Ureter (tissue), 1 donor: Measurements from ENCODE around the gene CD81. TPM values are rescaled to one million over a fixed set of nuclear protein-coding genes. Genes with fewer than 3 reads are reported as not detected.
"Not testable (repeated sequence)": the region's sequence is repeated elsewhere in the genome, so short reads cannot be mapped to it uniquely, and the experiment has no call there.

Source experiments
- DNase-seq: peaks from one replicate; pipeline ENCODE4 v3.0.0-alpha.2; 2020; ENCODE audit warnings: low spot score
- total RNA-seq: library from RNA; stranded (reverse); gene quantifications from one replicate; pipeline ENCODE4 v1.2.4, GENCODE V29; 2023
- donor health status: DM: yes; HTN: yes; CAD: no.

Gene CD81, protein sequence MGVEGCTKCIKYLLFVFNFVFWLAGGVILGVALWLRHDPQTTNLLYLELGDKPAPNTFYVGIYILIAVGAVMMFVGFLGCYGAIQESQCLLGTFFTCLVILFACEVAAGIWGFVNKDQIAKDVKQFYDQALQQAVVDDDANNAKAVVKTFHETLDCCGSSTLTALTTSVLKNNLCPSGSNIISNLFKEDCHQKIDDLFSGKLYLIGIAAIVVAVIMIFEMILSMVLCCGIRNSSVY
- total RNA-seq: 831 TPM

GRCh38 chr11:2376751-2377451 is at the start of gene CD81:
Gene CD81, plus strand, starts transcription at chr11:2377310. Its CDS starts 240 bp downstream, at chr11:2377550.
- DNase-seq: peak; percentile 65

GRCh38 chr11:2328021-2328420 is 49.1 kb upstream of the CD81 start:
- DNase-seq: no peak

- DNase-seq: no peak
Observed at GRCh38 chr11:2328656-2329354, 48.3 kb upstream of the CD81 start.

GRCh38 chr11:2329551-2329950 is 47.6 kb upstream of the CD81 start:
- DNase-seq: no peak

DNA sequence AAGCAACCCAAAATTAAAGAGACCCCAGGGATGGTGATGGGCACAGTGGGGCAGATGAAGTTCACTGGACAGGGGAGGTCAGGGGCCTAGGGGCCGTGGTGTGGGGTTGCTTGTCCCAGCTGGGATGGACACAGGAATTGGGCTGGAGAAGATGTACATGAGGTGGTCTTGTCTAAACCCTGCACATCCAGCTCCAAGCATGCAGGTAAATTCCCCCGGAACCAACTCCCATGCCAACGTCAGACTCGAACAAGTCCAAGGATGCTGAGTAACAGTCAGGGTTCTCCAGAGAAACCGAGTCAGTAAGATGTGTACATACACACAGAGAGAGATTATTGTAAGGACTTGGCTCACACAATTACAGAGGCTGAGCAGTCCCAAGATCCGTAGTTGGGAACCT is 46.4 kb upstream of the CD81 start:
- no peak for DNase-seq

GRCh38 chr11:2331404-2331803 is 45.7 kb upstream of the CD81 start:
- DNase-seq: no peak

GRCh38 chr11:2332569-2332968 is 44.5 kb upstream of the CD81 start:
- not testable (repeated sequence) for DNase-seq

- not testable (repeated sequence) for DNase-seq
Observed at GRCh38 chr11:2333486-2334205, 43.5 kb upstream of the CD81 start.

- not testable (repeated sequence) for DNase-seq
Observed at GRCh38 chr11:2335286-2335685, 41.8 kb upstream of the CD81 start.

DNA sequence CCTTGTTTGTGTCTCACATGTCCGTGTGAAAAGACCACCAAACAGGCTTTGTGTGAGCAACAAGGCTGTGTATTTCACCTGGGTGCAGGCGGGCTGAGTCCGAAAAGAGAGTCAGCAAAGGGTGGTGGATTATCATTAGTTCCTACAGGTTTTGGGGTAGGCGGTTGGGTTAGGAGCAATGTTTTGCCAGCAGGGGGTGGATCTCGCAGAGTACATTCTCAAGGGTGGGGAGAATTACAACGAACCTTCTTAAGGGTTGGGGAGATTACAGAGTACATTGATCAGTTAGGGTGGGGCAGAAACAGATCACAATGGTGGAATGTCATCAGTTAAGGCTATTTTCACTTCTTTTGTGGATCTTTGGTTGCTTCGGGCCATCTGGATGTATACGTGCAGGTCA is 38.4 kb upstream of the CD81 start:
- not testable (repeated sequence) for DNase-seq

GRCh38 chr11:2342557-2342956 is 34.6 kb upstream of the CD81 start:
- DNase-seq: no peak

DNA sequence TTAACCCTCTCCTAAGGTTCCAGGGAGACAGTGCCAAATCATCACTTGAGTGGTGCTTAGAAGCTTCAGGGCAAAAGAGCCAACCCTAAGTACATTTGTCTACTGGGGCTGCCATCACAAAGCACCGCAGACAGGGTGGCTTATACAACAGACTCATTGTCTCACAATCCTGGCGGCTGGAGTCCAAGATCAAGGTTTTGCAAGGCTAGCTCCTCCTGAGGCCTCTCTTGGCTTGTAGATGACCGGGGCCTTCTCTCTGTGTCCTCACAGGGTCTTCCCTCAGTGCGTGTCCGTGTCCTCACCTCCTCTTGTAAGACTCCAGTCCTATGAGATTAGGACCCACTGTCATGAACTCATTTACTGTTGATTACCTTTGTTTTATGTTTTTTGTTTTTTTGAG is 34.1 kb upstream of the CD81 start:
- no peak for DNase-seq

DNA sequence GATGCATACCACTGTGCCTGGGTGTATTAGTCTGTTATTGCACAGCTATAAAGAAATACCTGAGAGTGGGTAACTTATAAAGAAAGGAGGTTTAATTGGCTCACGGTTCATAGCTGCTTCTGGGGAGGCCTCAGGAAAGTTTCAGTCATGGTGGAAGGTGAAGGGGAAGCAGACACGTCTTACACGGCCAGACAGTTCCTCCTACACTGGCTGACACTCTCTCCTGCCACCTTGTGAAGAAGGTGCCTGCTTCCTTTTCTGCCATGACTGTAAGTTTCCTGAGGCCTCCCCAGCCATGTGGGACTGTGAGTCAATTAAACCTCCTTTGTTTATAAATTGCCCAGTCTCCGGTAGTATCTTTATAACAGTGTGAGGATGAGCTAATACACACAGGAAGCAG is 33.6 kb upstream of the CD81 start:
- no peak for DNase-seq

DNA sequence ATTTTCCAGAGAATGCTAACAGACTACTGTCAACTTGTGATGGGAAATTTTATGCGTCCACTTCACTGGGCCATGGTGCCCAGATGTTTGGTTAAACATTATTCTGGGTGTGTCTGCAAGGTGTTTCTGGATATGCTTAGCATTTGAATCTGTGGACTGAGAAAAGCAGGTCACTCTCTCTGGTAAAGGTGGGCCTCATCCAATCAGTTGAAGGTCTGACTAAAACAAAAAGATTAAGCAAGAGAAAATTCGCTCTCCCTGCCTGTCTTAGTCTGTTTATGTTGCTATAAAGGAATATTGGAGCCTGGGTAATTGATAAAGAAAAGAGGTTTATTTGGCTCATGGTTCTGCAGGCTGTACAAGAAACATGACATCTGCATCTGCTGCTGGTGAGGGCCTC is 32.1 kb upstream of the CD81 start:
- DNase-seq: no peak

DNA sequence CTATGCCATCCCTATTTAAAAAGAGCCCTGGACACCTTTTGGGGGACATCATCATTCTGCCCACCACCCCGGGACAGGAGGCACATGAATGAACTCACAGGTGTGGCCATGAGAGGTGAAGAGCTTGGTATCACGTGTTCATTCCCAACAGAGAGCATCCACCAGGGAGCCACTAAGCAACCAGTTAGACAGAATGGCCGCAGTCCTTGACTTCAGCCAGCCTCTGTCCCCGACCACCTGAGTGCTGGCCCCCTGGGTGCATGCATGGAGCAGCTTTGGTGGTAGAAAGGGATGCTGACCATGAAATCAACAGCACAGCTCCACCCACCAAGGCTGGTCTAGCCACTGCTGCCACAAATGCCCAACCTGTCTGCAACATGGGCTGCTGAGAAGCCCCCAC is 31.1 kb upstream of the CD81 start:
- DNase-seq: no peak

DNA sequence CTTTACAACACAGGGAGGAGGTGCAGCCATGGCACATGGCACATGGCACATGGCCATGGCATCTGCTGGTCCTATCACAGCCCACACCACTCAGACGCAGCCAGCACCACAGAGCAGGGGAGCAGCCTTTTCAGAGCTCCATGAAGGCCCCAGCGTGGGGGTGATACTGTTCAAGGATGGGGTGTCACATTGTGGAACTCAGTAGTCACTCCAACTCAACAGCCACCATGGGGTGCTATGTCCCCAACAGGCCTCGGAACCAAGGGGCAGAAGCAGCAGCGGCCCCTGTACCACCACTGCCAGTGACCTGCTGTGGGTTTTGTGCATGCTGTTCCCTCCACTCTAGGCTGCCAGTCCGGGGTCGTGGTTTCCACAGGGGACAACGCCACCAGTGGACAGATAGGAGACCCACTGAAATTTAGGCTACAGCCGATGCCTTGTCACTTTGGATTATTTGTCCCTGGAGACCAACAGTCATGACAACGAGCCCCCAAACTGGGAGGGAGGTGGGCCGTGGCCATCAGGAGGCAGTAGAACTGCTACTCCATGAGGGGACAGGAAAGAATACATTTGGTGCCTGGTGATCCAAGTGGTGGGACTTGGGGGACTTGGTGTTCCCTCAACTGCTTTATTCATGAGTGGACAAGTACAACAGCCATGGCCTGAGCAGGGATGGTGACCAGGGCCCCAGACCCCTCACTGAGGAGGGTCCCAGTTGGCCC is 30.4 kb upstream of the CD81 start:
- DNase-seq: no peak

DNA sequence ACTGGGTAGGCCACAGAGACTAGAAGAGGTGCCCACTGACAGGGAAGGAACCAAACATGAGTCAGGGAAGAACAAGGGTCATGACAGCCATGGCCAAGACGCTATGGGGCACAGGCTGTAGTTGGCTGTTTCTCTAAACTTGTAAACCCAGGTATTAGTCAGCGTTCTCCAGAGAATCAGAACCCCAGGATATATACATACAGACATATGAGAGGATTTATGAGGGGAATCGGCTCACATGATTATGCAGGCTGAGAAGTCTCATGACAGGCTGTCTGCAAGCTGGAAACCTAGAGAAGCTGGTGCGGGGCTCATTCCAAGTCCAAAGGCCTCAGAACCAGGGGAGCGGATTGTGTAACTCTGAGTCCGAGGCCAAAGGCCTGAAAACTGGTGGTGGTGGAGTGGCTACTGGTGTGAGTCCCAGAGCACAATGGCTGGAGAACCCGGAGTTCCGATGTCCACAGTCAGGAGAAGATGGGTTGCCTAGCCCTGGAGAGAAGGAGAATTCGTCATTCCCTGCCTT is 29.7 kb upstream of the CD81 start:
- DNase-seq: no peak

- no peak for DNase-seq
Observed at GRCh38 chr11:2348986-2349385, 28.1 kb upstream of the CD81 start.

DNA sequence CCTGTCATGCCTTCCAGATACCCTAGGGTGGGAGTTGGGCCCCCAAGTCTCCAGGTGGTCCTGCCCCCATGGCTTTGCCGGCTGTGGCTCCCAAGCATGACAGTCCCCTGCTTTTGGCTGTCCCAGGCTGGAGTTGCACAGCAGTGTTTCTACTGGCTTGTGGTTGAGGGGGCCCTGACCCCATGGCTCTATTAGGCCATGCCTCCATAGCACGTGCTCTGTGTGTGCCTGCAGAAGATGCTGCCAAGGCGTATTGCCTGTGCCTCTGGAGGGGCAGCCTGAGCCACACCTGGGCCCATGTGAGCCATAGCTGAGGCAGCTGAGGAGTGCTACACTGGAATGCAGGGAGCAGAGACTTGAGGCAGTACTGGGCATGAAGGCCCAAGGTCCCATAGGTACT is 25.4 kb upstream of the CD81 start:
- no peak for DNase-seq

- no peak for DNase-seq
Observed at GRCh38 chr11:2352420-2352819, 24.7 kb upstream of the CD81 start.

- no peak for DNase-seq
Observed at GRCh38 chr11:2355000-2355644, 22.0 kb upstream of the CD81 start.
